Measurements from ENCODE around the gene DUSP21. TPM values are rescaled to one million over a fixed set of nuclear protein-coding genes. Genes with fewer than 3 reads are reported as not detected.

DUSP21 gene
- total RNA-seq, 1 donor from 2014 or later: not detected

DNA sequence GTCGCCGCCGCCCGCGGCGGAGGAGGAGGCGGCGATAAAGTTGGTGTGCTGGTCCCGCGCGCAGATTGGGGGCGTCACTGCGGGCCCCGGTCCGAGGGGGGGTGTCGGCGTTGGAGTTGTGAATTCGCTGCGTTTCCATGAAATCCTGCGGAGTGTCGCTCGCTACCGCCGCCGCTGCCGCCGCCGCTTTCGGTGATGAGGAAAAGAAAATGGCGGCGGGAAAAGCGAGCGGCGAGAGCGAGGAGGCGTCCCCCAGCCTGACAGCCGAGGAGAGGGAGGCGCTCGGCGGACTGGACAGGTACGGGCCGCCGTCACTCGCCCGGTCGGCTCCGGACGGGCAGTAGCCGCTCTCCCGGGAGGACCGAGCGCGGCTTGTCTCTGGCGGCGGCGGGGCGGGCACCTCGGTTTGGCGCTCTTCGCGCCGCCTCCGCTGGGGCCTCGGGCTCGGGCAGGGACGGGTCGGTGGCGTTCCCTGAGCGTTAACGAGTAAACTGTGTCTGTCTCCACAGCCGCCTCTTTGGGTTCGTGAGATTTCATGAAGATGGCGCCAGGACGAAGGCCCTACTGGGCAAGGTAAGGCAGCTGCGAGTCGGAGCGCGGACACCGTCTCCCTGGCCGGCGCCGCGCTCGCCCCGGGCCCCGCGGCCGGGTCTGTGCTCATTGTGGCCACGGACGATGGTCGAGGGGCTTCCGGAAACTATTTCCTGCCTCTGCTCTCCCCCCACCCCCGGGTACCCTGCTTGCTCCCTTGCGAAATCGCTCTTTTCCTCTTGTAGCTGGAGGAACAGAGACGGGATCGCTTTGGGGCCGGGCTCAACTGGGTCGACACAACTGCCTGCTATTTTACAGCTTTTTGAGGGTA is 29.8 kb downstream of the DUSP21 start:
- TF ChIP-seq, protein P1, sequence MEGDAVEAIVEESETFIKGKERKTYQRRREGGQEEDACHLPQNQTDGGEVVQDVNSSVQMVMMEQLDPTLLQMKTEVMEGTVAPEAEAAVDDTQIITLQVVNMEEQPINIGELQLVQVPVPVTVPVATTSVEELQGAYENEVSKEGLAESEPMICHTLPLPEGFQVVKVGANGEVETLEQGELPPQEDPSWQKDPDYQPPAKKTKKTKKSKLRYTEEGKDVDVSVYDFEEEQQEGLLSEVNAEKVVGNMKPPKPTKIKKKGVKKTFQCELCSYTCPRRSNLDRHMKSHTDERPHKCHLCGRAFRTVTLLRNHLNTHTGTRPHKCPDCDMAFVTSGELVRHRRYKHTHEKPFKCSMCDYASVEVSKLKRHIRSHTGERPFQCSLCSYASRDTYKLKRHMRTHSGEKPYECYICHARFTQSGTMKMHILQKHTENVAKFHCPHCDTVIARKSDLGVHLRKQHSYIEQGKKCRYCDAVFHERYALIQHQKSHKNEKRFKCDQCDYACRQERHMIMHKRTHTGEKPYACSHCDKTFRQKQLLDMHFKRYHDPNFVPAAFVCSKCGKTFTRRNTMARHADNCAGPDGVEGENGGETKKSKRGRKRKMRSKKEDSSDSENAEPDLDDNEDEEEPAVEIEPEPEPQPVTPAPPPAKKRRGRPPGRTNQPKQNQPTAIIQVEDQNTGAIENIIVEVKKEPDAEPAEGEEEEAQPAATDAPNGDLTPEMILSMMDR (IDR thresholded peaks at IDR 0.05; ENCODE audit: insufficient read depth, low read length, severe bottlenecking): no peak
- FAIRE-seq (no peak), DNase-seq (ENCODE audit: low read depth) (no peak)
- H3K36me3 ChIP-seq (ENCODE audit: control insufficient read depth, insufficient read depth, low read length): no peaks in the 10 kb centered on the region
- H3K4me3 ChIP-seq (ENCODE audit: low read depth, low read length): peak overlapping the region; percentile 64
- H3K27me3 ChIP-seq (ENCODE audit: control insufficient read depth, insufficient read depth, low read length): no peaks in the 10 kb centered on the region

DNA sequence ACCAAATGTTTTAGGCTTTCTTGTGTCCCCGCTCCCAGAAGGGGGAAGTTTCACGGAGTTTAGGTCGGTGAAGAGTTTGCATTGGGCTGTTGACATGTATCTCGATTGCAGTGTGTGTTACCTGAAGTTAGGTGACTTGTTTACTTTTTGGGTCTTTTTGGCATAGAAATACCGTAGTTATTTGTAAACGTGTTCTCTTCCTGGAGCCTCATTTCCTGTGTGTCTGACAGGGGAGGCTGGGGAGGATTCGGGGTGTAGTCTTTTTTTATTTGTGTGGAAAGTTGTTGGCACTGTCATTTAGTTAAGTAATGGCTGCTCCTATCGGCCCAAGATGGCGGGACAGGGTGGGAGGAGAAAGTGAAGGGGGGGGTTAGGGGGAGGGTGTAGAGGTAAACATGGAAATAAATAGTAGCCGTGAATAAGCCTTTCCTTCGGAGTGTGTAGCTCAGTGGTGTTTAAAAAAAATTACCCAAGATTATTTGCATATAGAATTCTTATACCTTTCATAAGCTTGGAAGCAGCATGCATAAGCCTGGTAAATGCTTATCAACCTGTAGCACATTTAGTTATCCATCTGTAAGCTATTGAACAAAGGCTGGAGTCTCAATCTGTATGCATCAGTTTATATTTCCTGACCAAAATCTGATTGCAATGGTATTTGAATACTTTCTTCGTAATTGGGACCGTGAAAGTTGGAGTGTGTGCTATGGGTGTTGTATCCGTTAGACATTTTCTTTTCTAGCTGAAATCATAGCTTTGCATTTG is 30.8 kb downstream of the DUSP21 start:
- H3K27me3 ChIP-seq (ENCODE audit: control insufficient read depth, insufficient read depth, low read length): no peaks in the 10 kb centered on the region
- TF ChIP-seq, protein P1 (IDR thresholded peaks at IDR 0.05; ENCODE audit: insufficient read depth, low read length, severe bottlenecking): no peak
- no peak for FAIRE-seq
- no peaks in the 10 kb centered on the region for H3K36me3 ChIP-seq (ENCODE audit: control insufficient read depth, insufficient read depth, low read length)
- DNase-seq (ENCODE audit: low read depth): peak; percentile 38
- peak overlapping the region; percentile 64 for H3K4me3 ChIP-seq (ENCODE audit: low read depth, low read length)

DNA sequence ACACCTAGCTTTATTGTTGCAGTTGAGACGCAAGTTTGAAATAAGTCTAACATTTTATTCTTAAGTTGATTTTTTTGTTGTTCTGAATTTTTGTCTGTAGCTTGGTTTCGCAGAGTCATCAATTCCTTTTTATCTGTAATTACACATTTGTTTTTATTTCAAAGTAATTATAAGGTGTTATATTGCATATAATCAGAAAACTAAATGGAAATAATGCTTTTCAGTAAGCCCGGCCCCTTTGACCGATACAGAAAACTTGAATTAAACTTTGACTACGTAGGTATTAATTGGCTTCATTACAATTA is 31.3 kb downstream of the DUSP21 start:
- peak overlapping the region; percentile 64 for H3K4me3 ChIP-seq (ENCODE audit: low read depth, low read length)
- H3K27me3 ChIP-seq (ENCODE audit: control insufficient read depth, insufficient read depth, low read length): no peaks in the 10 kb centered on the region
- no peak for FAIRE-seq

DNA sequence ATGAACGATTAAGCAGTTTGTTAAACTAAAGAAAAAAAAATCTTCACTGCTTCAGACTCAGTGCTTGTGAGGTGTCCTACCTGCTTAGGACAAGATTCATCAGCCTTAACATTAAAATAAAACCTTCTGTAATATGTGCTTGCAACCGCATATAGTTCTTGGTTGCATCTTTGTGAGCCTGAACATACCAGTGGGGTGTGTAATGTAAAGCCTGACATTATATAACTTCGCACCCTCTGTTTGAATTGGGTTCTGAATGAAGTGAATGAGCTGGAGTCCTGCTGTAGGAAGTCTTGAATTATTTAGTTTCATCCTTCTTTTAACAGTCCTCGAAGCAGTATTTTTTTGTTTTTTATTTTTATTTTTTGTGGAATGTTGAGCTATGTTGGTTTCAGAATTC is 32.3 kb downstream of the DUSP21 start:
- no peaks in the 10 kb centered on the region for H3K36me3 ChIP-seq (ENCODE audit: control insufficient read depth, insufficient read depth, low read length)
- DNase-seq (ENCODE audit: low read depth) (peak; percentile 37), FAIRE-seq (no peak)
- TF ChIP-seq, protein P1 (IDR thresholded peaks at IDR 0.05; ENCODE audit: insufficient read depth, low read length, severe bottlenecking): no peak
- no peaks in the 10 kb centered on the region for H3K27me3 ChIP-seq (ENCODE audit: control insufficient read depth, insufficient read depth, low read length)
- peak overlapping the region; percentile 6 for H3K4me3 ChIP-seq (ENCODE audit: low read depth, low read length)

More for the DNA sequence above, 31.3 kb downstream of the DUSP21 start:
- no peaks in the 10 kb centered on the region for H3K36me3 ChIP-seq (ENCODE audit: control insufficient read depth, insufficient read depth, low read length)
- TF ChIP-seq, protein P1 (IDR thresholded peaks at IDR 0.05; ENCODE audit: insufficient read depth, low read length, severe bottlenecking): no peak
- DNase-seq (ENCODE audit: low read depth): no peak

DNA sequence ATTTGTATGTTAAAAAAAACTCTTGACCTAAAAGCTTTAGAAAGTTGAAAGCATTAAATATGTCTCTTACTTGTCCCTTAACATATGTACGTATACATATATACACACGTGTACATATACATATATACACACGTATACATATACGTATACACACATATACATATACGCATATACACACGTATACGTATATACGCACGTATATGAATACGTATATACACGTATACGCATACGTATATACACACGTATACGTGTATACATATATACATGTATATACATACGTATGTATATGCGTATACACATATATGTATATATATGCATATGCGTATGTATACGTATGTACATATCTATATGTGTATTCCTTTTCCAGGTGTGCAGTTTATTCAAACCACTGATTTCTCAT is 32.9 kb downstream of the DUSP21 start:
- H3K36me3 ChIP-seq (ENCODE audit: control insufficient read depth, insufficient read depth, low read length): no peaks in the 10 kb centered on the region
- FAIRE-seq: no peak
- H3K27me3 ChIP-seq (ENCODE audit: control insufficient read depth, insufficient read depth, low read length): no peaks in the 10 kb centered on the region
- TF ChIP-seq, protein P1 (IDR thresholded peaks at IDR 0.05; ENCODE audit: insufficient read depth, low read length, severe bottlenecking): no peak
- no peak overlapping the region for H3K4me3 ChIP-seq (ENCODE audit: low read depth, low read length)
- DNase-seq (ENCODE audit: low read depth): no peak

All from bronchial epithelial cell (primary cell).